NCI-H1694 (cell line): ENCODE data around the gene ALPL.
"Not testable (repeated sequence)": the region's sequence is repeated elsewhere in the genome, so short reads cannot be mapped to it uniquely, and the experiment has no call there.

Source experiments
- DNase-seq: peaks from one replicate; lab custom pipeline; 2025; lab: John Stamatoyannopoulos, UW

Gene ALPL

DNA sequence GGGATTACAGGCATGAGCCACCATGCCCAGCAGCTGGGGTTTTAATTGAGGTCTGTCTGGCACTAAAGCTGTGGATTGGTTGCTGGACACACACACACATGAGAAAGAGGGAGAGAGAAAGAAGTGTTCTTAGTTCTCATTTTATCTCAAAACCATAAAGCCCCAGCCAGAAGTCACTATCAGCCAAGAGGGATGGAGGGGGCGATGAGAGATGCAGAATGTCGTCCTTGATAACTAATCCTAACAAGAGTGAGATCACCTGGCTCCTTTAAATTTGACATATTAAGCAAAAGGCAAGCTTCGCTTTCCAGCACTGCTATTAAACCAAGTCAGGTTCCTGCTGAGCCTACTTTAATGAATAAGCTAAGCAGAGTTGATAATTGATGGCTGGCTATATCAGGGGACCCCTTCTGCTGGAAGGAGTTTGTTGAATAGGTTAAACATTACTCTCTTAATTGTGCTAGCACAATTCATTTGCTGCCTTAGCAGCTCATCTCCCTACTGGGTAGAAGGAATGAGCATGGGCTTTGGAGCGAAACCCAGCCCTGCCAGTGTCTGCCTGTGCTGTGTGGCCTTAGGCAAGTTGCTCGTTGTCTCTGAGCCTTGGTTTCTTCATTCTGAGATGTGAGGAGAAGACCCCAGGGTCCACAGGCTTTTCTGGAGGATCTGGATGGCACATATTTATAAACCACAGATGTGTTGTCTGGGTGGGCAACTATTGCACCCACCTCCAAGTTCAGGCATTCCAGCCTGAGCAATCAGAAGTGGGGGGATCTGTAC lies 50.8 kb downstream of the ALPL start:
- no peak for DNase-seq

DNA sequence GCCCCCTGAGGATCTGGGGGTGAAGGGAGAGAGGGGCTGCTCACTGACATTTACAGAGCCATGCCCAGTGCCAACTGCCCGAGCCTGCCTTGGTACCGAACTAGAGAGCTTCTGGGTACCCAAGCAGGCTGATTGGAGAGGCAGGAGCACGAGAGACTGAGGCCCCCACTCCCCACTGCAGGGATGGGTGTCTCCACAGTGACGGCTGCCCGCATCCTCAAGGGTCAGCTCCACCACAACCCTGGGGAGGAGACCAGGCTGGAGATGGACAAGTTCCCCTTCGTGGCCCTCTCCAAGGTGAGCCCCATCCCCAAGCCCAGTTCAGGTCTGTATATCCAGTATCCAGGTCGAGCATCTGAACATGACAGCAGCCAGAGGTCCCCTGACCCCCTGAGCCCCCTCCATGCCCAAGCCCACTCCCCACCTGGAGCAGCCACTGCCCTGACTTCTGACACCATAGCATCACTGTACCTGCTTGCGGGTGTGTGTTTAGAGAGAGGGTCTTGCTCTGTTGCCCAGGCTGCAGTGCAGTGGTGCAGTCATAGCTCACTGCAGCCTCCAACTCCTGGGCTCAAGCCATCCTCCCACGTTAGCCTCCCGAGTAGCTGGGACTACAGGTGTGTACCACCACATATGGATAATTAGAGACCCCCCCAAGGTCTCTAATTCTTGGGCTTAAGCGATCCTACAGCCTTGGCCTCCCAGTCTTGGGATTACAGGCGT lies 51.9 kb downstream of the ALPL start:
- DNase-seq, result no peak

DNA sequence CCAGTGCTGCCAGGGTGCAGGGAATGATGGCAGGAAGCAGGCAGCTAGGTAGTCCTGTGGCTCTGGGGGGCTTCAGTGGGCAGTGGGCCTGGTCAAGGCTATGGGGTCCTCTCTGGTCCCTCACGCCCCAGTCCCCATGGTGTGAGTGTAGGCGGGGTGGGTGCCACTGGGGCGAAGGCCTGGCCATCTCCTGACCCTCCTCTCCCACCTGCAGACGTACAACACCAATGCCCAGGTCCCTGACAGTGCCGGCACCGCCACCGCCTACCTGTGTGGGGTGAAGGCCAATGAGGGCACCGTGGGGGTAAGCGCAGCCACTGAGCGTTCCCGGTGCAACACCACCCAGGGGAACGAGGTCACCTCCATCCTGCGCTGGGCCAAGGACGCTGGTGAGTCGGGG lies 53.7 kb downstream of the ALPL start:
- no peak for DNase-seq

DNA sequence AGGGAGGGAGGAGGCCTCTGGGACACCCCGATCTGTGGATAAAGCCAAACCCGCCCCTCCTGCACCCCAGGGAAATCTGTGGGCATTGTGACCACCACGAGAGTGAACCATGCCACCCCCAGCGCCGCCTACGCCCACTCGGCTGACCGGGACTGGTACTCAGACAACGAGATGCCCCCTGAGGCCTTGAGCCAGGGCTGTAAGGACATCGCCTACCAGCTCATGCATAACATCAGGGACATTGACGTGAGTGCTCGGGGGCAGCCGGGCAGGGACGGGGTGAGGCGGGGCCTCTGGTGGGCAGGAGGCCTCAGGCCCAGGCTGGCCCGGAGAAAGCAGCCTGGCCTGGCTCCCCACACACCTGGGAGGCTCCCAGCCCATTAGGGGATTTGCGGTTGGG lies 54.7 kb downstream of the ALPL start:
- no peak for DNase-seq

DNA sequence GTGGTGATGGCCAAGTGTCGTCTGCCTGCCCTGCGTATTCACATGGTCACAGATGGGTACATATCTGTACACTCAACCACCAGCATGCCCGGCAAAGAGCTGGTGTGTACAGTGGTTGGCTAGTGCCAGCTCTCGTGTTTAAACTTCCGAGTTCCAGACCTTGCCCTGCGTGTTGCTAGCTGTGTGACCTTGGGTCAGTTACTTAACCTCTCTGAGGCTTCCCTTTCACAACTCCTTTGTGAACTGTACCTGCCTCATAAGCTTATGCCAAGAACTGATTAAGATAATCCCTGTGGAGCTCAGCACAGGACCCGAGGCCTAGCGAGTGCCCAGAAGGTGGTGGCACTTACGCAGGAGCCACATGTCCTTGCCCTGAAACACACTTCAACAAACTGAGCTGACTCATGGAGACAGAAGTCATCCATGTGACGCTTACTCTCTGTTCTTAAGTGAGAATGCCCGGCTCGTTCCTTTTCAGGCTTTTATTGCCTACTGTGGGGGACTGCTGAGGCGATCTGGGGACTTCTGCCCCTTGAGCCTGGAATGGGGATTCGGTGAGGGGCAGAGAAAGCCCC lies 55.4 kb downstream of the ALPL start:
- no peak for DNase-seq

DNA sequence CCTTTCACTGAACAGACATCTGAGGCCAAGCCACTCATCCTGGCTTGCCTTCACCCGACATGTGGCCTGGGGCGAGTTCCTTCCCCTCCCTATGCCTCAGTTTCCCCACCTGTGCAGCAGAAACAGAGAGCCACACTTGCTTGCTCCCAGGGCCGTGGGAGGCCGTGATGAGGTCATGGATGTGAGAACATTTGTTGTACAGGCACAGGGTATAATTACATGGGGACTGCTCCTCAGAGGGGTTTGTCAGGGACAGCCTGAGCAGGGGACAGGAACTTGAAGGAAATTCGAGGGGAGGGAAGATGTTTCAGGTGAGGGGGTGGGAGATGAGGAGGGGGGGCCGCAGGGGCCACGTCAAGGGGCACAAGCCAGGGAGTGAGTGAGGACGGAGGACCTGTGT lies 56.1 kb downstream of the ALPL start:
- DNase-seq, result no peak

DNA sequence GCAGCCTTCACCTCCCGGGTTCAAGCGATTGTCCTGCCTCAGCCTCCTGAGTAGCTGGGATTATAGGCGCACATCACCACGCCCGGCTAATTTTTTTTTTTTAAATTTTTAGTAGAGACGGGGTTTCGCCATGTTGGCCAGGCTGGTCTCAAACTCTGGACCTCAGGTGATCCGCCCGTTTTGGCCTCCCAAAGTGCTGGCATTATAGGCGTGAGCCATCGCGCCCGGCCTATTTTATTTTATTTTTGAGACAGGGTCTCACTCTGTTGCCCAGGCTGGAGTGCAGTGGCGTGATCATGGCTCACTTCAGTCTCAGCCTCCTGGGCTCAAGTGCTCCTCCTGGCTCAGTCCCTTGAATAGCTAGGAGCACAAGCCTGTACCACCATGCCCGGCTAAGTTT lies 57.1 kb downstream of the ALPL start:
- DNase-seq, result not testable (repeated sequence)

DNA sequence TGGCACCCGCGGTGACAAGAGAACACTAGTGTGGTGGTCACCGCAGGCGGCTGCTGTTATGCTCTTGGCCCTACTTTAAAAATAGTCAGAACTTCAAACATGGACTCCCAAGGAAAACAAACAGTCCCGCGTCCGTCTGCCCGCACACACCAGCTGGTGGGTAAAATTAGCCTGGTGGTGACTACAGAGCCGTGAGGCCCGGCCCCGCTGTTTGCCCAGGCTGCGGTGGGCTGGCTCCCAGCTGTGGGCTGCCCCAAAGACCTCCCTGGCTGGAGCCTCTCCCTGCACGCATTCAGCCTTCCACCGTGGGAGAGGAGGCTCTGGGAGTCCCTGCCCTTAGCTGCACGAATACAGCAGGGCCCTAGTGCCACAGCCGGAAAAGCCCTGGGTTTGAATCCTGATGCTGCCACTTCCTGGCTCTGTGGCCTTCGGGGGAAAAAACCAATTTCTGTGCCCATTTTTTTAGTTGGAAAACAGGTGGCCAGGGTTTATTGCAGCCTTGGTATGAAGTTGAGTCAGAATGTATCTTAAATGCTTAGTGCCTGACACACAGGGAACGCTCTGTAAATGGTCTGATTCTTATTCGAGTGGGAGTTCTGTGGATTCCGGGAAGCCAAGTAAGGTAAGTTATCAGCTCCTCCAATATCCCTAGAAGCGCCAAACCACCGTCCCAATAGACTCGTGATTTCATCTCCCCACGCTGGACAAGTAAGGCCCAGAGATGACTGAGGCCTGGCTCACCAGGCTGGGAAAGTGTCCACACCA lies 58.2 kb downstream of the ALPL start:
- DNase-seq, result no peak

DNA sequence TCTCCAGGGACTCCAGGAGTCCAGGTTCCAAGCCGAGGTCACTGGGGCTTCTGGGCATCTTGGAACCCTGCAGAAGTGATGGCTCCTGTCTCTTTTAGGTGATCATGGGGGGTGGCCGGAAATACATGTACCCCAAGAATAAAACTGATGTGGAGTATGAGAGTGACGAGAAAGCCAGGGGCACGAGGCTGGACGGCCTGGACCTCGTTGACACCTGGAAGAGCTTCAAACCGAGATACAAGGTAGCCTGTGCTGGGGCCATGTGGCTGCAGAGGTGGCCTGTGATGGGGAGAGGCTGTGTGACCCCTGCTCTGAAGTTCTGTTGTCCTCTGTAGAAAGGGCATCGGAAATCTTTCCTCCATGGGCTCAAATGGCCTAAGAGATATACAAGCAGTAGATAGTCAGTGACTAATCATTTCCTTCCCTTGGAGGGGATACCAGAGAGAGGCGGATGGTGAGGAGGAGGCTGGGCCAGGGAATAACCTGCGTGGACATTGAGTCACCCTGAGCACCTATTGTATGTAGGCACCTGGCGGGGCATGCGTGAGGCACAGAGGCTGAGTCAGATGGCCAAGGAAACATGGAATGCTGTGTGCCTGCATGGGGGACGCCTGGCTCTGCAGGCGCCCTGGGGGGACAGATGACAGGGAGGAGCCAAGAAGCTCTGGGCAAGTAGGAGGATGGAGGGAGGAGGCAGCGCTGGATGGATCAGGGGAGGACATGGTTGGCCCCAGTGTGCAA lies 59.0 kb downstream of the ALPL start:
- no peak for DNase-seq

DNA sequence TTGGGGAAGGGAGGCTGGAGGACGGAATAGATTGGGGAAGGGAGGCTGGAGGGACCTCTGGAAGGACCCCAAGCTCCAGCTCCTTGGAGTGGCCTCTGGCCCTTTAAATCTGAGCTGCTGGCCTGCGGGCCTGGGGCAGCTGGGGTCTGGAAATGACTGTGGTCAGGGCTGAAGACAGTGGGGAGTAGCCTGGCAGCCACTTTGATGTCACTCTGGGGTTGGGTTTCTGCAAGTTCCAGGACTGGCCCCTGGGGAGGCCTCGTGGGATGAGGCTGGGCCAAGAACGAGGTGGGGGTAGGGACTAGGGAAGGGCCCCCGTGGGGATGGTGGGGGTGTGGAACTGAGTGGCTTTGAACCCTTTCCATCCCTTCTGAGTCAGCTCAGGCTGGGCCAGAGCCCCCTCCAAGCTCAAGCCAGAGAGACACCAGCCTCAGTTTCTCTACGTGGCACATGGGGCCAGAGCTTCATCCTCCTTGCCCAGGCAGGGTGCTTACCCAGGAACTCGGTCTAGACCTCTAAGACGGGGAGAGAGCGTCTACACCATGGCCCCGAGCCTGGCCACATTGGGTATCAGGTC lies 59.7 kb downstream of the ALPL start:
- DNase-seq, result no peak

DNA sequence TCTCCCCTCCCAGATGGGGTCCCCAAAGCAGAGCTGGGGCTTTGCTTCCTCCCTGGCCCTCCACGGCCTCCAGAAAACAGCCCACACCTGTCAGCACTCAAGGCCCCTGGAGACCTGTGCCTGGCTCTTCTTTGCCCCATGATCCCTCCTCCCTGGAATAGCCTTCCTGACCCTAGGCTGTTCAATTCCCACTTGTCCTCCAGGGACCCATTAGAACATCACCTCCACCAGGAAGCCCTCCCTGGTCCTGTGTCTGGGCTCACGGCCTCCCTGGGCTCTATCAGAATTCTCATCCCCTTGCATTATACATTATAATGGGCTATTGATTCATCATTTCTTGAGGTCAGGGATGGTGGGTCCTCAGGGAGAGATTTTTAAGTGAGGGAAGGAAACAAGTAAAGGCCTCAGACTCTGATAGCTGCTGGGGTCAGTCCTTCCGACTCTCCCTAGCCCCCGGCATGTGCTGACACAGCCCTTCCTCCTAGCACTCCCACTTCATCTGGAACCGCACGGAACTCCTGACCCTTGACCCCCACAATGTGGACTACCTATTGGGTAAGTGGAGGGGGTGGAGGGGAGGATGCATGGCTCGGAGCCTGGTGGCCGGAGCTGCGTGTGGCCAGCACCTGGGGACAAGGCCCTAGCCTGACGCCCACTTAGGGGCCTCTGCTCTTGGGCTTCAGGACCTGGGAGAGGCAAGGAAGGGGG lies 60.8 kb downstream of the ALPL start:
- no peak for DNase-seq

DNA sequence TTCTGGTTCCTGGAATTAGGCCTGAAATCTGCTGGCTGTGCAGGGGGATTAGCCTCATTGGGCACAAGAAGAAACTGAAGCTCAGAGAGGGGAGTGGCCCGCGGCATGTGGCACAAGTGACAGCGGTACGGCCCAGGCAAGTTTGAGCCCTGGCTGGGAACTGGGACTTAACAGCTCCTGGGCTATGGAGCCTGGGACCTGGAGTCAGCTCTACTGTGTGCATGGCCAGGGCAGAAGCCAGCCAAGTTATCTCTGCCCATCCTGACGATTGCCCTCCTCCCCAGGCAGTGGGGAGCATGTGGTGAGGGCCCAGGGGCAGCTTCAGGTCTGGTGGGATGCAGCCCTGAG lies 61.3 kb downstream of the ALPL start:
- DNase-seq, result no peak

DNA sequence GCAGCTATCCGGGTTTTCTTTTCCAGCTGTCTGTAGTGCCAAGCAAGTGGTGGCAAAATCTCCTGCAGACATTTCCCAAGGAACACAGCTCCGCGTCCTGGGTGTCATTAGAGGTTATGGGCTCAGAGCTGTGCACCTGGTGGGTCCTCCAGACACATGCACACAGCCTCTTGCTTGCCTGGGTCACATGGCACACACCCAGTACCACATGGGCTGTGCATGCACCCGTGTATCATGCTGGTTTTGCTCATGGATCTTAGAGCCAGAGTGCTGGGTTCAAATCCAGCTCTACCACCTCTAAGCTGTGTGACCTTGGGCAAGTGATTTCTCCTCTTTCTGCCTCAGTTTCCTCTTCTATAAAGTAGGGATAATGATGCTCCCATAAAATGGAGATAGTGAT lies 61.7 kb downstream of the ALPL start:
- no peak for DNase-seq

DNA sequence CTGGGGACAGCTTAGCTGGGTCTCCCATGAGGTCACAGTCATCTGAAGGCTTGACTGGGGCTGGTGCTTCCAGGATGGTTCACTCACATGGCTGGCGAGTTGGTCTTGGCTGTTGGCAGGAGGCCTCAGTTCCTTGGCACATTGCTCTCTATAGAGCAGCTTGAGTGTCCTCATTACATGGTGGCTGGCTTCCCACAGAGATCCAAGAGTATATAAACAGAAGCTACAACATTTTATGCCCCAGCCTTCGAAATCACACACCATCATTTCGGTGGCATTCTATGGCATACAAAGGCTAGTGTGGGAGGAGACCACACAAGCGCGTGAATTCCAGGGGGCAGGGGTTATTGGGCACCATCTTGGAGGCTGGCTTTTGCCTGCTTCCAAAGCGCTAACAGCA lies 63.0 kb downstream of the ALPL start:
- DNase-seq, result no peak

DNA sequence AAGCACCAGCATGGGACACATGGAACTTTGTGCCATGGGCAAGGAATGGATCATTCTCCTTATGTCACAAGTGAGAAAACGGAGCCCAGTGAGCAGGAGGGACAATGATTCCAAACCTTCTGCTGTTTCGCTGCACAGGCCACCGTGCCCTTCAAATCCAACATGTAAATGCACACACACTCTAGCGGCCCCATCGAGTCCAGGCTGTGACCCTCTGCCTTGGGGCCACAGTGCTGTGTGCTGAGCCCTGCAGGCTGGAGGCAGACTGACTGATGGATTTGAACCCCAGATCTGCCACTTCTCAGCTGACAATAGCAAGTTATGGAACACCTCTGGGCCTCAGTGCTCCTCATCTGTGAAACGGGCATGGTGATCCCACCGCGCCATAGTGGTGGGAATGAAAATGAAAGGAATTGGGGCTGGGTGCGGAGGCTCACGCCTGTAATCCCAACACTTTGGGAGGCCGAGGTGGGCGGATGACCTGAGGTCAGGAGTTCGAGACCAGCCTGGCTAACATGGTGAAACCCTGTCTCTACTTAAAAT lies 63.6 kb downstream of the ALPL start:
- no peak for DNase-seq

DNA sequence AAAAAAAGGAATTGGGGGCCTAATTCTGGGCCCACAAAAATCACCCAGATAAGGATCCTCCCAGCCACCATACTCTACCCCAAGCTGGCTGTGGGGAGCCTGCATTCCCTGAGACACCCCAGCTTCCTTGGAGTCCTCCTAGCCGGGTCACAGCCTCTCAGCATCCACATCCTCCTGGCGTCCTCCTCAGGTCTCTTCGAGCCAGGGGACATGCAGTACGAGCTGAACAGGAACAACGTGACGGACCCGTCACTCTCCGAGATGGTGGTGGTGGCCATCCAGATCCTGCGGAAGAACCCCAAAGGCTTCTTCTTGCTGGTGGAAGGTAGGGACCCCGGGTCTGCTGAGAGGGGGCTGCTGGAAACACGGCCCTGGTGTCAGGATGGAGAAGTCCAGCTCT lies 64.3 kb downstream of the ALPL start:
- DNase-seq, result no peak

DNA sequence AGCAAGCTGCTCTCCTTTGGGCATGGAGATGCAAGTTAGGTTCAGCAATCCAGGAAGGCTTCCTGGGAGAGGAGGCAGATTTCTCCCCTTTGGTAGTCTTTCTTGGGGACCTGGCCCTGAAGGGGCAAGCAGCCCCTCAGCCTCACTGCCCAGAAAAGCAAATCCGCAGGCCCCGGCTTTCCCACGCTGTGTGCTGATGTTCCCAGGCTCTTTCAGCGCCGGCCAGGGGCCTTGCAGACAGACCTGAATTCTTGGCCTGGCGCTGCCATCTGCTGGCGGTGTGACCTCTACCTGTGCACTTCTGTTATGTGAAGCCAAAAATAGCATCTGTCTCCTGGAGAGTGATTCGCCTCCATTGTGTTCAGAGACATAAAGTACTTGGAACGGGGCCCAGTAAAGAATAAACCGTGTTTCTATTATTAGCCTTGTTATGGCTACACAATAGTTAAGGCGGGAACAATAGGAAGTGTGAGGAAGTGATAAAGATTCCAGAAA lies 64.8 kb downstream of the ALPL start:
- peak; percentile 76 for DNase-seq

DNA sequence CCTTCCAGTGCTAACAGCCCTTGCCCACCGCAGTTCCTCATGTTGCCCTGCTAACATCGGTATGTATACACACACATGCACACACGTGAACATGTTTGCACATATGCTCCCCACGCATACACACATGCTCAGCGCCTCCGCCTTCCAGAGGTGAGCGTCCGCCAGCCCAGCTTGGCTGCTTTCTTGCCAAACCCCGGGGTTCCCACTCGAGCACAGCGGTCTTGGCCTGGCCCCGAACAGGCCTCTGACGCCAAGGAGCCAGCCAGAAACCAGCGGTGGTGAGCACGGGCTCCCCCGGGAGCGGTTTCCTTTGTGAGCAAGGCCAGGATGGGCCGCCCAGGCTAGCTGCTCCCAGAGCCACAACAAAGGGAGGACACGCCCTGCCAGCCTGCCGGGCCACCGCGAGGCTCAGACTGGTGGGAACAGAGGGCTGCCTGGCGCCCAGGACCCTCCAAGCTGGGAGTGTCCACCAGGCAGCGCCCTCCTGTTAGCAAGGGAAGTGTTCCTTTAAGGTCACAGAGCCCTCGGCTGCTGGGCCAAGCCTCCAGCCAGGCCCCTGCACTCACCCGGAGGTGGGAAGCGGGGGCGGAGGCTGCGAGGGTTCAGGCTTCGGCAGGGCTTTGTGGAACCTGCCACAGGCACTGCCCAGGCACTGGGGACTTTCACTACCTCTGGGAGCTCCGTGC lies 65.4 kb downstream of the ALPL start:
- no peak for DNase-seq

DNA sequence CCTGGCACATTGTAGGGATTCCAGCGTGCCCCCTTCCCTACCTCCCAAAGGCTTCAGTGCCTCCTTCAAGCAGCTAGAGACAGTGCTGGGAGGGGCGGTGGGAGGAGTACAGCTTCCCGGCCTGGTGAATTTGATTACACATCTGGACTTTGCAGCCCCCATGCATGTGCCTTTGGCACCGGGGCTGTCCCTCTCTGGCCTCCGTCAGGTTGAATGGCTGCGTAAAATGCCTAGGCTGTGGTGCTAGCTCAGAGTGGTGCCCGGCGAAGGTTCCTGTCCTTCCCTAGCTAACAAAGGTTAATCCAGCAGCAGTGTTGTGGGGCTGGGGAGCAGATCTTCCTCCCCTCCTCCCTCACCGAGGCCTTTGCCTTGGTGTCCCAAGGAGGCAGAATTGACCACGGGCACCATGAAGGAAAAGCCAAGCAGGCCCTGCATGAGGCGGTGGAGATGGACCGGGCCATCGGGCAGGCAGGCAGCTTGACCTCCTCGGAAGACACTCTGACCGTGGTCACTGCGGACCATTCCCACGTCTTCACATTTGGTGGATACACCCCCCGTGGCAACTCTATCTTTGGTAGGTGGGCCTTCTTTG lies 66.2 kb downstream of the ALPL start:
- no peak for DNase-seq
